Duodenal mucosa (tissue), 2 donors: Measurements from ENCODE around the gene KRTAP12-3.
"Not testable (repeated sequence)": the region's sequence is repeated elsewhere in the genome, so short reads cannot be mapped to it uniquely, and the experiment has no call there.

Source experiments
- H3K27ac ChIP-seq: one replicate; pipeline ENCODE4 v1.7.0; 2013; ENCODE audit warnings: low read depth, low read length
- H3K27me3 ChIP-seq, 2 donors: one replicate each; pipeline ENCODE4 v1.7.0; 2013; ENCODE audit warnings: low read length in 2 of 2, control low read depth in 1 of 2; ENCODE audit not compliant: insufficient read depth in 2 of 2, control insufficient read depth in 1 of 2
- H3K36me3 ChIP-seq, 2 donors: one replicate each; pipeline ENCODE4 v1.7.0; 2013; ENCODE audit warnings: low read length in 2 of 2, control low read depth in 1 of 2; ENCODE audit not compliant: insufficient read depth in 2 of 2, control insufficient read depth in 1 of 2
- H3K4me1 ChIP-seq, 2 donors: one replicate each; pipeline ENCODE4 v1.7.0; 2013; ENCODE audit warnings: low read length in 2 of 2, control low read depth in 1 of 2; ENCODE audit not compliant: insufficient read depth in 2 of 2, control insufficient read depth in 1 of 2
- H3K4me3 ChIP-seq, 2 donors: one replicate each; pipeline ENCODE4 v1.7.0; 2013; ENCODE audit warnings: low read length in 2 of 2, low read depth in 1 of 2
- H3K9ac ChIP-seq, 2 donors: one replicate each; pipeline ENCODE4 v1.7.0; 2013; ENCODE audit warnings: low read length in 2 of 2, low read depth in 1 of 2
- H3K9me3 ChIP-seq, 2 donors: one replicate each; pipeline ENCODE4 v1.7.0; 2013; ENCODE audit warnings: low read length in 2 of 2, control low read depth in 1 of 2; ENCODE audit not compliant: control insufficient read depth in 1 of 2

Gene KRTAP12-3

GRCh38 chr21:44684077-44684476, 26.3 kb downstream of the KRTAP12-3 start:
- Histone ChIP-seq H3K27me3 (peaks cover 8 to 14% of the 10 kb centered on the region in 2 donors), H3K4me3 (no peak overlapping the region), H3K9me3 (no peaks in the 10 kb centered on the region), H3K4me1 (no peaks in the 10 kb centered on the region), H3K27ac (no peak overlapping the region), H3K9ac (no peak overlapping the region), H3K36me3 (no peaks in the 10 kb centered on the region)

GRCh38 chr21:44684483-44684882, 26.8 kb downstream of the KRTAP12-3 start:
- Histone ChIP-seq H3K9ac (no peak overlapping the region), H3K4me1 (no peaks in the 10 kb centered on the region), H3K27ac (no peak overlapping the region), H3K36me3 (no peaks in the 10 kb centered on the region), H3K9me3 (no peaks in the 10 kb centered on the region), H3K27me3 (peaks cover 8 to 14% of the 10 kb centered on the region in 2 donors), H3K4me3 (no peak overlapping the region)

- H3K27me3 ChIP-seq: peaks cover 11 to 14% of the 10 kb centered on the region in 2 donors
- not testable (repeated sequence) for H3K27ac ChIP-seq
Observed at GRCh38 chr21:44685050-44685449, 27.3 kb downstream of the KRTAP12-3 start.

GRCh38 chr21:44686000-44686781, 28.5 kb downstream of the KRTAP12-3 start:
- Histone ChIP-seq H3K9me3 (no peaks in the 10 kb centered on the region), H3K4me1 (no peaks in the 10 kb centered on the region), H3K27ac (no peak overlapping the region), H3K27me3 (peaks cover 11 to 18% of the 10 kb centered on the region in 2 donors), H3K36me3 (no peaks in the 10 kb centered on the region), H3K4me3 (no peak overlapping the region), H3K9ac (no peak overlapping the region)

More at GRCh38 chr21:44685050-44685449, 27.3 kb downstream of the KRTAP12-3 start:
- H3K36me3 ChIP-seq, H3K9ac ChIP-seq, H3K4me1 ChIP-seq, H3K4me3 ChIP-seq, H3K9me3 ChIP-seq: not testable (repeated sequence)

- Histone ChIP-seq H3K9ac (no peak overlapping the region), H3K27ac (no peak overlapping the region), H3K27me3 (peaks cover 11 to 18% of the 10 kb centered on the region in 2 donors), H3K9me3 (no peaks in the 10 kb centered on the region), H3K36me3 (no peaks in the 10 kb centered on the region), H3K4me1 (no peaks in the 10 kb centered on the region), H3K4me3 (no peak overlapping the region)
Observed at GRCh38 chr21:44686843-44687561, 29.3 kb downstream of the KRTAP12-3 start.

- no peak overlapping the region for H3K4me3 ChIP-seq
- H3K4me1 ChIP-seq: no peaks in the 10 kb centered on the region
- H3K27me3 ChIP-seq: peaks cover 8 to 18% of the 10 kb centered on the region in 2 donors
- H3K27ac ChIP-seq: no peak overlapping the region
- peaks cover under 1 to 2% of the 10 kb centered on the region in 2 donors for H3K9me3 ChIP-seq
- H3K9ac ChIP-seq: no peak overlapping the region
- H3K36me3 ChIP-seq: no peaks in the 10 kb centered on the region
Observed at GRCh38 chr21:44687671-44688070, 29.9 kb downstream of the KRTAP12-3 start.

- H3K27me3 ChIP-seq: peaks cover 8 to 18% of the 10 kb centered on the region in 2 donors
- not testable (repeated sequence) for H3K9ac ChIP-seq, H3K9me3 ChIP-seq, H3K4me1 ChIP-seq, H3K4me3 ChIP-seq, H3K27ac ChIP-seq, H3K36me3 ChIP-seq
Observed at GRCh38 chr21:44689740-44690139, 32.0 kb downstream of the KRTAP12-3 start.

GRCh38 chr21:44691686-44692085, 34.0 kb downstream of the KRTAP12-3 start:
- Histone ChIP-seq H3K9ac (no peak overlapping the region), H3K4me3 (no peak overlapping the region), H3K4me1 (no peaks in the 10 kb centered on the region), H3K9me3 (peaks cover 5 to 7% of the 10 kb centered on the region in 2 donors), H3K36me3 (no peaks in the 10 kb centered on the region), H3K27me3 (peaks cover 14 to 16% of the 10 kb centered on the region in 2 donors), H3K27ac (no peak overlapping the region)

- H3K4me3 ChIP-seq: no peak overlapping the region
- H3K36me3 ChIP-seq: no peaks in the 10 kb centered on the region
- peaks cover 5 to 7% of the 10 kb centered on the region in 2 donors for H3K9me3 ChIP-seq
- H3K4me1 ChIP-seq: no peaks in the 10 kb centered on the region
- no peak overlapping the region for H3K9ac ChIP-seq
- no peak overlapping the region for H3K27ac ChIP-seq
- H3K27me3 ChIP-seq: peaks cover 4 to 15% of the 10 kb centered on the region in 2 donors
Observed at GRCh38 chr21:44692798-44693512, 35.2 kb downstream of the KRTAP12-3 start.

GRCh38 chr21:44694776-44695175, 37.0 kb downstream of the KRTAP12-3 start:
- H3K36me3 ChIP-seq: no peaks in the 10 kb centered on the region
- H3K9ac ChIP-seq: no peak overlapping the region
- H3K27me3 ChIP-seq: peaks cover 4 to 22% of the 10 kb centered on the region in 2 donors
- no peak overlapping the region for H3K4me3 ChIP-seq
- no peak overlapping the region for H3K27ac ChIP-seq
- peaks cover 5 to 7% of the 10 kb centered on the region in 2 donors for H3K9me3 ChIP-seq
- no peaks in the 10 kb centered on the region for H3K4me1 ChIP-seq
